Measurements from ENCODE around the gene SIRT1.
"Not testable (repeated sequence)": the region's sequence is repeated elsewhere in the genome, so short reads cannot be mapped to it uniquely, and the experiment has no call there.

Gene SIRT1

GRCh38 chr10:67965456-67965855, 81.0 kb downstream of the SIRT1 start:
- DNase-seq (ENCODE audit: low read depth) = no peak

GRCh38 chr10:67966035-67966434, 81.6 kb downstream of the SIRT1 start:
- DNase-seq (ENCODE audit: low read depth) = not testable (repeated sequence)

All from stromal cell of bone marrow (primary cell).